K562 (cell line): Measurements from ENCODE around the gene GNPTAB. TPM values are rescaled to one million over a fixed set of nuclear protein-coding genes. Genes with fewer than 3 reads are reported as not detected.

Source experiments
- ATAC-seq: fragments of 200-7000 bp; cut with Tn5 transposase; 3 replicates; pipeline ENCODE4 v1.9.1; 2020; ENCODE audit warnings: moderate library complexity
- BruUV-seq: library from RNA; stranded (reverse); fragments of 400-500 nt; replicated peaks from 2 replicates; lab custom pipeline; 2021; lab: Mats Ljungman, UMichigan
- CTCF ChIA-PET: fragments of 300-600 bp; formaldehyde crosslinking; extraction: SDS; loops from one replicate; lab custom pipeline; 2021; ENCODE audit warnings: low intra/inter-chr PET ratio; lab: Yijun Ruan, JAX
- POLR2A ChIA-PET: fragments of 300-600, 350-650 bp; sonication (Branson Sonifier 250); formaldehyde crosslinking; extraction: SDS; loops from one replicate; lab custom pipeline; 2021; ENCODE audit warnings: antibody characterized with exemption, inconsistent platforms; lab: Yijun Ruan, JAX
- DNase-seq, 4 experiments: peaks; one replicate each; pipeline versions ENCODE4 v3.0.0 to v3.0.0-alpha.2; 2011 to 2018; ENCODE audit warnings: low spot score in 3 of 4, mixed read lengths in 3 of 4; ENCODE audit errors: extremely low read depth in 1 of 4
- FAIRE-seq: peaks from 2 replicates; lab custom pipeline; 2011; peaks lifted over from hg19 to GRCh38; lab: Jason Lieb, UNC
- H2AFZ ChIP-seq: 2 replicates; pipeline ENCODE4 v1.6.0; 2011; ENCODE audit warnings: low read depth, low read length, control low read depth, inconsistent platforms
- H3K27ac ChIP-seq: fragments of 200-600 bp; 3 replicates; pipeline ENCODE4 v1.8.0; 2011; ENCODE audit warnings: low read depth, mild to moderate bottlenecking, control low read depth, inconsistent platforms, low read length, moderate library complexity, mixed read lengths; ENCODE audit errors: extremely low read depth
- H3K27me3 ChIP-seq, 2 experiments: fragments of 300-600 bp in 1 of 2; 2 replicates in 1 of 2; 3 replicates in 1 of 2; pipeline versions ENCODE4 v1.6.0 to v1.8.0; 2011; ENCODE audit warnings: inconsistent platforms in 2 of 2, low read length in 2 of 2, mild to moderate bottlenecking in 1 of 2, mixed read lengths in 1 of 2, moderate library complexity in 1 of 2; ENCODE audit not compliant: control insufficient read depth in 2 of 2, insufficient read depth in 2 of 2
- H3K36me3 ChIP-seq: fragments of 300-600 bp; 3 replicates; pipeline ENCODE4 v1.8.0; 2011; ENCODE audit warnings: mild to moderate bottlenecking, low read length, inconsistent platforms; ENCODE audit not compliant: control insufficient read depth, insufficient read depth
- H3K4me1 ChIP-seq, 2 experiments: fragments of 200-600 bp in 1 of 2; replicated peaks in 1 of 2; 2 replicates in 1 of 2; 3 replicates in 1 of 2; pipeline versions ENCODE4 v1.5.1 to v1.8.0; 2011; ENCODE audit warnings: inconsistent platforms in 2 of 2, low read length in 2 of 2, mild to moderate bottlenecking in 1 of 2, mixed read lengths in 1 of 2, moderate library complexity in 1 of 2; ENCODE audit not compliant: control insufficient read depth in 2 of 2, insufficient read depth in 2 of 2
- H3K4me2 ChIP-seq: 2 replicates; pipeline ENCODE4 v1.6.1; 2011; ENCODE audit warnings: low read length, control low read depth, inconsistent platforms, mixed read lengths; ENCODE audit not compliant: insufficient read depth
- H3K4me3 ChIP-seq: fragments of 200-600 bp; sonication (generic), shearing (Covaris generic); 2 replicates; pipeline ENCODE4 v1.5.1; 2016; ENCODE audit warnings: control low read depth, inconsistent platforms
- H3K79me2 ChIP-seq: fragments of 200-600 bp; 3 replicates; pipeline ENCODE4 v1.8.0; 2011; ENCODE audit warnings: low read length, inconsistent platforms; ENCODE audit not compliant: control insufficient read depth, insufficient read depth
- H3K9ac ChIP-seq, 2 experiments: 2 replicates each; pipeline versions ENCODE4 v1.6.0 to v1.6.1; 2011; ENCODE audit warnings: low read depth in 2 of 2, low read length in 2 of 2, control low read depth in 1 of 2, inconsistent platforms in 1 of 2, mild to moderate bottlenecking in 1 of 2, mixed read lengths in 1 of 2; ENCODE audit not compliant: insufficient read depth in 1 of 2
- H3K9me1 ChIP-seq: one replicate; pipeline ENCODE4 v1.6.0; 2011; ENCODE audit warnings: inconsistent platforms, mild to moderate bottlenecking, low read length, moderate library complexity; ENCODE audit not compliant: control insufficient read depth, insufficient read depth
- H3K9me3 ChIP-seq: replicated peaks from 2 replicates; pipeline ENCODE4 v1.5.1; 2011; ENCODE audit warnings: low read depth, low read length, inconsistent platforms; ENCODE audit not compliant: control insufficient read depth, insufficient read depth
- H4K20me1 ChIP-seq: replicated peaks from 2 replicates; pipeline ENCODE4 v1.6.1; 2011; ENCODE audit warnings: low read length, inconsistent platforms, mixed read lengths; ENCODE audit not compliant: control insufficient read depth, insufficient read depth
- ARID2 ChIP-seq: fragments of 450-650 bp; IDR thresholded peaks from 2 replicates; pipeline ENCODE4 v1.6.1; 2017; ENCODE audit warnings: antibody characterized with exemption, mild to moderate bottlenecking
- FOXP4 ChIP-seq: sonication (generic); formaldehyde crosslinking; IDR thresholded peaks from 2 replicates; pipeline ENCODE4 v1.8.0; 2022; ENCODE audit warnings: mild to moderate bottlenecking, missing genetic modification reagents, borderline replicate concordance
- HCFC1 ChIP-seq: IDR thresholded peaks from 2 replicates; pipeline ENCODE4 v1.6.1; 2012; ENCODE audit warnings: low read depth, low read length, improper control_type of control experiment
- HNRNPLL ChIP-seq: fragments of 200-400 bp; formaldehyde crosslinking; IDR thresholded peaks from 2 replicates; pipeline ENCODE4 v1.6.1; 2017; ENCODE audit warnings: low read length, low read depth, mild to moderate bottlenecking; ENCODE audit not compliant: poor library complexity, severe bottlenecking
- MBD1 ChIP-seq: fragments of 250-450 bp; sonication (Bioruptor Pico); IDR thresholded peaks from 2 replicates; pipeline ENCODE4 v1.8.0; 2022; ENCODE audit warnings: inconsistent platforms
- NRF1 ChIP-seq, 2 experiments: fragments of 450-650 bp; IDR thresholded peaks in 1 of 2; conservative IDR thresholded peaks in 1 of 2; 2 replicates each; pipeline ENCODE4 v1.6.1; 2014; ENCODE audit warnings: mild to moderate bottlenecking in 2 of 2
- SREBF2 ChIP-seq: sonication (generic); formaldehyde crosslinking; IDR thresholded peaks from 2 replicates; pipeline ENCODE4 v1.4.0; 2020; ENCODE audit warnings: mild to moderate bottlenecking, missing genetic modification reagents
- TFAM ChIP-seq: fragments of 250-450 bp; sonication (Bioruptor Pico); conservative IDR thresholded peaks from 2 replicates; pipeline ENCODE4 v1.5.0; 2021; ENCODE audit warnings: mild to moderate bottlenecking, moderate library complexity
- ZNF140 ChIP-seq: fragments of 250-450 bp; sonication (Bioruptor Pico); IDR thresholded peaks from 2 replicates; pipeline ENCODE4 v1.8.0; 2021; ENCODE audit warnings: moderate library complexity, mild to moderate bottlenecking, inconsistent platforms
- WGBS: fragments of 100-300 bp; shearing (Covaris generic); methylation state at CpG from one replicate; pipeline ENCODE4 v1.1.6; 2016; ENCODE audit warnings: low coverage, mixed read lengths; ENCODE audit not compliant: insufficient coverage; ENCODE audit errors: missing lambda C conversion rate; 5-methylcytosine and 5-hydroxymethylcytosine counted together
- in situ Hi-C: fragments of 300-500 bp; cut with MboI; formaldehyde crosslinking; loops from 4 replicates; pipeline ENCODE4 v1.15.0; 2018; ENCODE audit warnings: inconsistent platforms, mixed read lengths
- intact Hi-C: fragments of 100-400 bp; cut with micrococcal nuclease; formaldehyde crosslinking; loops from 2 replicates; pipeline ENCODE4 v1.14.2; 2022
- polyA plus RNA-seq, 8 experiments: library from polyadenylated mRNA; depleted of rRNA in 4 of 8; stranded (reverse) in 5 of 8; unstranded in 3 of 8; fragments of >200 nt; fragmentation: Nextera tagmentation in 2 of 8; fragmentation: Illumina TruSeq in 1 of 8; extraction: Ambion mirVana in 2 of 8; extraction: Trizol in 1 of 8; gene quantifications; 2 replicates each; pipeline versions ENCODE4 v1.2.1 to v1.2.3, GENCODE V29; 2011 to 2014; ENCODE audit warnings: inconsistent platforms in 1 of 8, missing spikeins in 1 of 8
- total RNA-seq, 7 experiments: library from RNA; depleted of rRNA in 6 of 7; stranded (reverse); fragments of >200 nt in 6 of 7; fragmentation: Illumina TruSeq in 2 of 7; extraction: Trizol in 2 of 7; gene quantifications; 2 replicates each; pipeline versions ENCODE4 v1.2.1 to v1.2.3, GENCODE V29; 2011 to 2021; ENCODE audit warnings: low replicate concordance in 1 of 7
- TF ChIP-seq, protein P1 (sequence below): IDR thresholded peaks from 2 replicates; pipeline ENCODE4 v1.6.1; 2011; ENCODE audit warnings: borderline replicate concordance, low read depth, mild to moderate bottlenecking, moderate library complexity, low read length; ENCODE audit not compliant: insufficient read depth, poor library complexity, severe bottlenecking

GNPTAB gene
- total and polyA plus RNA-seq, 9 of the 15 experiments (the other 6 are each of a cell fraction or from before 2014, with no cell fraction given): 5.9 to 23.2 (median 19.3) TPM

- TF ChIP-seq HCFC1: no peak
- no peak for TF ChIP-seq FOXP4
Observed at GRCh38 chr12:101779200-101779599, 51.6 kb downstream of the GNPTAB start (continued).

DNA sequence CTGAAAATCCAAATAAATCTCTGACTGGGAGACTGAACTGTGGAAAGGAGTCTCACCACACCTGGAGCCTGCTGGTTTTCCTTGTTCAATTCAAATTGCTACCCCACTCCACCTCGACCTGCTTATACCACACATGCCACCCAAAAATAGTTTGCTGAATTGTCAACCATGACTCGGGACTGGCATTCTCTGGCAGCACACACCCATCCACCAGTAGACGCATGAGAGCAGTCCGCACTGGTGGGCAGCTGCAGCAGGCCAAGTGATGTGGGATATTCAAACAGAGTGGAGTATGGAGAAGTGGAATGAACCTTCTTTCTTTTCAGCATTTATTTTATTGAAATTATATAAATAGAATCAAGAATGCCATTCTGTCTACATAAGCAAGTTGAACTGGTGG is 52.8 kb downstream of the GNPTAB start:
- H3K27me3 ChIP-seq: no peaks in the 10 kb centered on the region
- H3K4me2 ChIP-seq: no peak overlapping the region
- CTCF ChIA-PET: no interaction called here
- POLR2A ChIA-PET: interaction anchor here (1.0 kb wide), 1 partner anchor 21 kb away, joined by 3 read pairs; no protein-coding TSS in a partner anchor
- BruUV-seq: no TSS peak
- intact Hi-C loops (no loop called here), in situ Hi-C loops (loop anchor here (5.0 kb wide), 1 partner anchor 54 kb away; the partner anchor contains the start of gene GNPTAB)
- no peaks in the 10 kb centered on the region for H4K20me1 ChIP-seq
- DNase-seq: no peak
- no peak for ATAC-seq
- no peak overlapping the region for H3K4me3 ChIP-seq
- H3K9me3 ChIP-seq: no peaks in the 10 kb centered on the region
- no peaks in the 10 kb centered on the region for H3K9me1 ChIP-seq
- H3K79me2 ChIP-seq: no peaks in the 10 kb centered on the region
- no peak overlapping the region for H3K27ac ChIP-seq
- peaks cover 21% of the 10 kb centered on the region; the same call in 2 of the 3 replicates for H3K36me3 ChIP-seq
- no peak overlapping the region for H3K9ac ChIP-seq
- 64% methylated on average over 4 of the region's 4 CpGs for WGBS
- FAIRE-seq: no peak
- no peaks in the 10 kb centered on the region for H3K4me1 ChIP-seq
- H2AFZ ChIP-seq: no peak overlapping the region
- TF ChIP-seq ZNF140 (CRISPR knock-in tag): no peak
- TF ChIP-seq SREBF2 (CRISPR knock-in tag): no peak
- no peak for TF ChIP-seq TFAM
- TF ChIP-seq NRF1 (conservative IDR thresholded peaks at IDR 0.05 in 1 of 2, IDR thresholded peaks at IDR 0.05 in 1 of 2): no peak
- no peak for TF ChIP-seq HNRNPLL
- TF ChIP-seq, protein P1, sequence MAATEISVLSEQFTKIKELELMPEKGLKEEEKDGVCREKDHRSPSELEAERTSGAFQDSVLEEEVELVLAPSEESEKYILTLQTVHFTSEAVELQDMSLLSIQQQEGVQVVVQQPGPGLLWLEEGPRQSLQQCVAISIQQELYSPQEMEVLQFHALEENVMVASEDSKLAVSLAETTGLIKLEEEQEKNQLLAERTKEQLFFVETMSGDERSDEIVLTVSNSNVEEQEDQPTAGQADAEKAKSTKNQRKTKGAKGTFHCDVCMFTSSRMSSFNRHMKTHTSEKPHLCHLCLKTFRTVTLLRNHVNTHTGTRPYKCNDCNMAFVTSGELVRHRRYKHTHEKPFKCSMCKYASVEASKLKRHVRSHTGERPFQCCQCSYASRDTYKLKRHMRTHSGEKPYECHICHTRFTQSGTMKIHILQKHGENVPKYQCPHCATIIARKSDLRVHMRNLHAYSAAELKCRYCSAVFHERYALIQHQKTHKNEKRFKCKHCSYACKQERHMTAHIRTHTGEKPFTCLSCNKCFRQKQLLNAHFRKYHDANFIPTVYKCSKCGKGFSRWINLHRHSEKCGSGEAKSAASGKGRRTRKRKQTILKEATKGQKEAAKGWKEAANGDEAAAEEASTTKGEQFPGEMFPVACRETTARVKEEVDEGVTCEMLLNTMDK: no peak
- TF ChIP-seq MBD1: no peak
- TF ChIP-seq ARID2: no peak
